Panc1 (cell line): ENCODE measurements around the gene PFKL. TPM values are rescaled to one million over a fixed set of nuclear protein-coding genes. Genes with fewer than 3 reads are reported as not detected.

Experiments used
- ATAC-seq: fragments of 200-7000 bp; cut with Tn5 transposase; 2 replicates; pipeline ENCODE4 v1.9.1; 2020; ENCODE audit warnings: mild to moderate bottlenecking, moderate library complexity
- BruUV-seq: library from RNA; stranded (reverse); fragments of 400-500 nt; replicated peaks from 2 replicates; lab custom pipeline; 2021; lab: Mats Ljungman, UMichigan
- CTCF ChIA-PET: fragments of 300-600 bp; sonication (Branson Sonifier 250); formaldehyde crosslinking; loops from one replicate; lab custom pipeline; 2022; ENCODE audit warnings: antibody characterized with exemption; lab: Charles Lee
- POLR2A ChIA-PET: fragments of 300-600 bp; sonication (Branson Sonifier 250); formaldehyde crosslinking; loops from one replicate; lab custom pipeline; 2022; ENCODE audit warnings: antibody characterized with exemption; lab: Charles Lee
- DNase-seq: peaks from one replicate; pipeline ENCODE4 v3.0.0-alpha.2; 2010; ENCODE audit warnings: low read depth, low spot score
- H3K27ac ChIP-seq: 2 replicates; pipeline ENCODE4 v1.5.1; 2011; ENCODE audit warnings: mild to moderate bottlenecking, low read length, inconsistent platforms
- H3K27me3 ChIP-seq: fragments of 200-500 bp; sonication (Bioruptor generic); 2 replicates; pipeline ENCODE4 v1.6.0; 2014; ENCODE audit warnings: low read length, inconsistent platforms; ENCODE audit not compliant: control insufficient read depth, insufficient read depth
- H3K36me3 ChIP-seq: fragments of 200-500 bp; sonication (Bioruptor generic); 2 replicates; pipeline ENCODE4 v1.5.1; 2014; ENCODE audit warnings: inconsistent platforms, mild to moderate bottlenecking, low read length, moderate library complexity; ENCODE audit not compliant: control insufficient read depth, insufficient read depth
- H3K4me1 ChIP-seq: 2 replicates; pipeline ENCODE4 v1.5.1; 2011; ENCODE audit warnings: inconsistent platforms, mild to moderate bottlenecking, low read length, moderate library complexity; ENCODE audit not compliant: control insufficient read depth, insufficient read depth
- H3K4me3 ChIP-seq, 2 experiments: 2 replicates each; pipeline ENCODE4 v1.5.1; 2011 to 2012; ENCODE audit warnings: low read depth in 2 of 2, low read length in 2 of 2, mild to moderate bottlenecking in 2 of 2, inconsistent platforms in 1 of 2, moderate library complexity in 1 of 2
- H3K9me3 ChIP-seq: fragments of 200-500 bp; sonication (Bioruptor generic); 2 replicates; pipeline ENCODE4 v1.5.1; 2014; ENCODE audit warnings: low read depth, mild to moderate bottlenecking, inconsistent platforms, low read length, moderate library complexity; ENCODE audit not compliant: control insufficient read depth, insufficient read depth
- CTCF ChIP-seq: fragments of 450-650 bp; IDR thresholded peaks from 2 replicates; pipeline ENCODE4 v1.5.1; 2017; ENCODE audit warnings: mild to moderate bottlenecking
- POLR2AphosphoS5 ChIP-seq: IDR thresholded peaks from 2 replicates; pipeline ENCODE4 v1.6.1; 2012; ENCODE audit warnings: mild to moderate bottlenecking, low read depth, low read length, moderate library complexity
- REST ChIP-seq, 2 experiments: IDR thresholded peaks; 2 replicates each; pipeline ENCODE4 v1.6.1; 2011 to 2012; ENCODE audit warnings: low read depth in 2 of 2, control low read depth in 1 of 2, low read length in 1 of 2, mild to moderate bottlenecking in 1 of 2, moderate library complexity in 1 of 2; ENCODE audit not compliant: insufficient read depth in 1 of 2
- SIN3A ChIP-seq: IDR thresholded peaks from 2 replicates; pipeline ENCODE4 v1.6.1; 2012; ENCODE audit warnings: low read depth, mild to moderate bottlenecking, low read length, moderate library complexity, borderline replicate concordance; ENCODE audit not compliant: insufficient read depth
- TCF7L2 ChIP-seq: IDR thresholded peaks from 2 replicates; pipeline ENCODE4 v1.6.1; 2011; ENCODE audit warnings: mild to moderate bottlenecking, low read depth, low read length, inconsistent platforms
- in situ Hi-C: cut with HindIII; loops from 2 replicates; pipeline ENCODE4 v1.10.0; 2016; ENCODE audit warnings: low sequenced_read_pairs, low pct_unique_long_range_greater_than_20kb
- intact Hi-C: fragments of 100-400 bp; cut with micrococcal nuclease; formaldehyde crosslinking; loops from one replicate; pipeline ENCODE4 v1.10.0; 2022; ENCODE audit not compliant: unreplicated experiment
- total RNA-seq: library from RNA; stranded (reverse); gene quantifications from one replicate; pipeline ENCODE4 v1.2.1, GENCODE V29; 2021; ENCODE audit not compliant: unreplicated experiment

PFKL gene
- total RNA-seq, 1 experiment from 2014 or later, result 70.1 TPM

- H3K4me3 ChIP-seq, result peak overlapping the region; percentile 59 to 61
- DNase-seq, result no peak
- no peaks in the 10 kb centered on the region for H3K9me3 ChIP-seq
- intact Hi-C loops (no loop called here), in situ Hi-C loops (no loop called here)
- BruUV-seq, result no TSS peak
- peaks cover 17% of the 10 kb centered on the region for H3K4me1 ChIP-seq
- no peak for TF ChIP-seq SIN3A
- no peak for TF ChIP-seq REST (IDR thresholded peaks at IDR 0.05; ENCODE audit: insufficient read depth in 1 of 2, low read depth in 2 of 2, low read length in 1 of 2)
- no peaks in the 10 kb centered on the region; the same call in 1 of the 2 replicates for H3K36me3 ChIP-seq
- peak overlapping the region; percentile 63 for H3K27ac ChIP-seq
- no peak for ATAC-seq
- no peaks in the 10 kb centered on the region for H3K27me3 ChIP-seq
- ChIA-PET CTCF (no interaction called here), POLR2A (no interaction called here)
Observed at GRCh38 chr21:44301141-44301540, 1.3 kb downstream of the PFKL start.

GRCh38 chr21:44301961-44302406 is 2.1 kb downstream of the PFKL start:
- ChIA-PET CTCF (no interaction called here), POLR2A (no interaction called here)
- no TSS peak for BruUV-seq
- in situ Hi-C loops, result no loop called here
- ATAC-seq, result no peak
- DNase-seq, result no peak
- Histone ChIP-seq H3K27ac (no peak overlapping the region), H3K27me3 (no peaks in the 10 kb centered on the region), H3K4me3 (no peak overlapping the region), H3K9me3 (no peaks in the 10 kb centered on the region), H3K4me1 (peaks cover 17% of the 10 kb centered on the region), H3K36me3 (no peaks in the 10 kb centered on the region; the same call in 1 of the 2 replicates)
- intact Hi-C loops, result no loop called here
- no peak for TF ChIP-seq TCF7L2
- TF ChIP-seq CTCF, result no peak
- no peak for TF ChIP-seq REST (IDR thresholded peaks at IDR 0.05; ENCODE audit: insufficient read depth in 1 of 2, low read depth in 2 of 2, low read length in 1 of 2)
- TF ChIP-seq POLR2AphosphoS5, result no peak
- no peak for TF ChIP-seq SIN3A
